ENCODE results near the gene RPL26.

RPL26 gene

GRCh38 chr17:8341456-8341855 lies 41.5 kb downstream of the RPL26 start:
- no peak overlapping the region for H3K4me3 ChIP-seq (ENCODE audit: low read length)
- H4K8ac ChIP-seq (ENCODE audit: low read depth, low read length) = no peak overlapping the region
- no peak overlapping the region for H4K5ac ChIP-seq (ENCODE audit: low read length)
- peak overlapping the region; percentile 51 for H3K18ac ChIP-seq (ENCODE audit: low read length)
- no peak overlapping the region for H3K4ac ChIP-seq (ENCODE audit: low read depth, low read length)
- H3K56ac ChIP-seq (ENCODE audit: low read length) = peak overlapping the region; percentile 72
- H2BK120ac ChIP-seq (ENCODE audit: low read depth, low read length) = no peak overlapping the region
- no peak overlapping the region for H2BK15ac ChIP-seq (replicated peaks; ENCODE audit: low read depth)
- H3K9ac ChIP-seq (ENCODE audit: low read length) = no peak overlapping the region
- no peak overlapping the region for H3K23ac ChIP-seq (ENCODE audit: low read length)
- H3K27me3 ChIP-seq (ENCODE audit: insufficient read depth, low read length, poor library complexity) = no peaks in the 10 kb centered on the region
- no peaks in the 10 kb centered on the region for H3K79me2 ChIP-seq (ENCODE audit: control insufficient read depth, insufficient read depth, low read length)
- no peak overlapping the region for H3K27ac ChIP-seq (ENCODE audit: low read depth, low read length)
- H3K4me2 ChIP-seq (ENCODE audit: low read length) = no peak overlapping the region
- H3K36me3 ChIP-seq (ENCODE audit: control insufficient read depth, insufficient read depth, low read length) = no peaks in the 10 kb centered on the region
- WGBS (ENCODE audit: extremely low coverage, insufficient coverage, low lambda C conversion rate) = no CpG with 5 or more reads among the region's 4 CpGs
- H3K4me1 ChIP-seq (ENCODE audit: control insufficient read depth, low read depth, low read length) = peaks cover 8% of the 10 kb centered on the region
- no peak overlapping the region for H2AK5ac ChIP-seq (ENCODE audit: low read length)
- DNase-seq = peak; percentile 80
- no peaks in the 10 kb centered on the region for H3K79me1 ChIP-seq (ENCODE audit: low read length)
- H2BK5ac ChIP-seq (ENCODE audit: low read length) = no peak overlapping the region

- Histone ChIP-seq H3K4me1 (ENCODE audit: control insufficient read depth, low read depth, low read length) (peaks cover 8% of the 10 kb centered on the region), H3K79me2 (ENCODE audit: control insufficient read depth, insufficient read depth, low read length) (no peaks in the 10 kb centered on the region), H3K56ac (ENCODE audit: low read length) (no peak within 1 kb of the TSS), H2BK5ac (ENCODE audit: low read length) (no peak within 1 kb of the TSS), H3K4me3 (ENCODE audit: low read length) (no peak within 1 kb of the TSS), H3K18ac (ENCODE audit: low read length) (no peak within 1 kb of the TSS), H3K36me3 (ENCODE audit: control insufficient read depth, insufficient read depth, low read length) (no peaks in the 10 kb centered on the region), H4K8ac (ENCODE audit: low read depth, low read length) (no peak within 1 kb of the TSS), H2AK5ac (ENCODE audit: low read length) (no peak within 1 kb of the TSS), H3K23ac (ENCODE audit: low read length) (no peak within 1 kb of the TSS), H2BK15ac (replicated peaks; ENCODE audit: low read depth) (no peak within 1 kb of the TSS), H3K27ac (ENCODE audit: low read depth, low read length) (no peak within 1 kb of the TSS), H4K5ac (ENCODE audit: low read length) (no peak within 1 kb of the TSS), H3K4me2 (ENCODE audit: low read length) (no peak within 1 kb of the TSS), H3K27me3 (ENCODE audit: insufficient read depth, low read length, poor library complexity) (no peaks in the 10 kb centered on the region), H3K79me1 (ENCODE audit: low read length) (no peaks in the 10 kb centered on the region), H2BK120ac (ENCODE audit: low read depth, low read length) (no peak within 1 kb of the TSS), H3K9ac (ENCODE audit: low read length) (no peak within 1 kb of the TSS), H3K4ac (ENCODE audit: low read depth, low read length) (no peak within 1 kb of the TSS)
- DNase-seq = no peak
- WGBS (ENCODE audit: extremely low coverage, insufficient coverage, low lambda C conversion rate) = no CpG with 5 or more reads among the region's 2 CpGs
These were observed 43.5 kb downstream of the RPL26 start, which contains the start of gene ODF4 for GRCh38 chr17:8339540-8339939. Gene ODF4, plus strand, starts transcription at chr17:8339840. Its CDS starts 212 bp downstream, at chr17:8340052.

GRCh38 chr17:8338753-8339140 lies 44.2 kb downstream of the RPL26 start:
- Histone ChIP-seq H3K36me3 (ENCODE audit: control insufficient read depth, insufficient read depth, low read length) (no peaks in the 10 kb centered on the region), H2BK15ac (replicated peaks; ENCODE audit: low read depth) (no peak overlapping the region), H3K4me3 (ENCODE audit: low read length) (no peak overlapping the region), H3K4me2 (ENCODE audit: low read length) (no peak overlapping the region), H3K79me1 (ENCODE audit: low read length) (no peaks in the 10 kb centered on the region), H3K56ac (ENCODE audit: low read length) (no peak overlapping the region), H4K8ac (ENCODE audit: low read depth, low read length) (no peak overlapping the region), H3K9ac (ENCODE audit: low read length) (no peak overlapping the region), H3K27me3 (ENCODE audit: insufficient read depth, low read length, poor library complexity) (no peaks in the 10 kb centered on the region), H3K4me1 (ENCODE audit: control insufficient read depth, low read depth, low read length) (peaks cover 8% of the 10 kb centered on the region), H3K79me2 (ENCODE audit: control insufficient read depth, insufficient read depth, low read length) (no peaks in the 10 kb centered on the region), H3K27ac (ENCODE audit: low read depth, low read length) (no peak overlapping the region), H3K4ac (ENCODE audit: low read depth, low read length) (no peak overlapping the region), H3K18ac (ENCODE audit: low read length) (no peak overlapping the region), H2BK5ac (ENCODE audit: low read length) (no peak overlapping the region), H2AK5ac (ENCODE audit: low read length) (no peak overlapping the region), H2BK120ac (ENCODE audit: low read depth, low read length) (no peak overlapping the region), H4K5ac (ENCODE audit: low read length) (no peak overlapping the region), H3K23ac (ENCODE audit: low read length) (no peak overlapping the region)
- peak; percentile 87 for DNase-seq
- WGBS (ENCODE audit: extremely low coverage, insufficient coverage, low lambda C conversion rate) = no CpG with 5 or more reads among the region's 5 CpGs

- peak; percentile 54 for DNase-seq
- no CpG with 5 or more reads among the region's 11 CpGs for WGBS (ENCODE audit: extremely low coverage, insufficient coverage, low lambda C conversion rate)
- H4K8ac ChIP-seq (ENCODE audit: low read depth, low read length) = no peak overlapping the region
- H2BK5ac ChIP-seq (ENCODE audit: low read length) = no peak overlapping the region
- no peaks in the 10 kb centered on the region for H3K79me2 ChIP-seq (ENCODE audit: control insufficient read depth, insufficient read depth, low read length)
- no peaks in the 10 kb centered on the region for H3K79me1 ChIP-seq (ENCODE audit: low read length)
- H3K4me1 ChIP-seq (ENCODE audit: control insufficient read depth, low read depth, low read length) = peaks cover 8% of the 10 kb centered on the region
- peak overlapping the region; percentile 4 for H3K9ac ChIP-seq (ENCODE audit: low read length)
- H3K27me3 ChIP-seq (ENCODE audit: insufficient read depth, low read length, poor library complexity) = no peaks in the 10 kb centered on the region
- H2AK5ac ChIP-seq (ENCODE audit: low read length) = no peak overlapping the region
- H2BK120ac ChIP-seq (ENCODE audit: low read depth, low read length) = no peak overlapping the region
- H3K56ac ChIP-seq (ENCODE audit: low read length) = no peak overlapping the region
- no peak overlapping the region for H3K4me3 ChIP-seq (ENCODE audit: low read length)
- no peak overlapping the region for H3K27ac ChIP-seq (ENCODE audit: low read depth, low read length)
- H4K5ac ChIP-seq (ENCODE audit: low read length) = no peak overlapping the region
- H3K23ac ChIP-seq (ENCODE audit: low read length) = no peak overlapping the region
- H2BK15ac ChIP-seq (replicated peaks; ENCODE audit: low read depth) = no peak overlapping the region
- H3K4ac ChIP-seq (ENCODE audit: low read depth, low read length) = no peak overlapping the region
- H3K18ac ChIP-seq (ENCODE audit: low read length) = no peak overlapping the region
- no peaks in the 10 kb centered on the region for H3K36me3 ChIP-seq (ENCODE audit: control insufficient read depth, insufficient read depth, low read length)
- H3K4me2 ChIP-seq (ENCODE audit: low read length) = no peak overlapping the region
These were observed 44.9 kb downstream of the RPL26 start for GRCh38 chr17:8337802-8338752.

- H3K79me1 ChIP-seq (ENCODE audit: low read length) = no peaks in the 10 kb centered on the region
- H3K4me1 ChIP-seq (ENCODE audit: control insufficient read depth, low read depth, low read length) = peaks cover 6% of the 10 kb centered on the region
- H2BK15ac ChIP-seq (replicated peaks; ENCODE audit: low read depth) = no peak overlapping the region
- H2AK5ac ChIP-seq (ENCODE audit: low read length) = no peak overlapping the region
- no peaks in the 10 kb centered on the region for H3K36me3 ChIP-seq (ENCODE audit: control insufficient read depth, insufficient read depth, low read length)
- H3K27ac ChIP-seq (ENCODE audit: low read depth, low read length) = no peak overlapping the region
- H4K8ac ChIP-seq (ENCODE audit: low read depth, low read length) = no peak overlapping the region
- H3K9ac ChIP-seq (ENCODE audit: low read length) = no peak overlapping the region
- H2BK5ac ChIP-seq (ENCODE audit: low read length) = no peak overlapping the region
- H2BK120ac ChIP-seq (ENCODE audit: low read depth, low read length) = no peak overlapping the region
- no CpG with 5 or more reads among the region's 4 CpGs for WGBS (ENCODE audit: extremely low coverage, insufficient coverage, low lambda C conversion rate)
- no peak overlapping the region for H3K4me2 ChIP-seq (ENCODE audit: low read length)
- H3K23ac ChIP-seq (ENCODE audit: low read length) = no peak overlapping the region
- no peak overlapping the region for H3K4me3 ChIP-seq (ENCODE audit: low read length)
- no peak overlapping the region for H3K4ac ChIP-seq (ENCODE audit: low read depth, low read length)
- H3K27me3 ChIP-seq (ENCODE audit: insufficient read depth, low read length, poor library complexity) = no peaks in the 10 kb centered on the region
- no peak overlapping the region for H3K56ac ChIP-seq (ENCODE audit: low read length)
- H4K5ac ChIP-seq (ENCODE audit: low read length) = no peak overlapping the region
- H3K79me2 ChIP-seq (ENCODE audit: control insufficient read depth, insufficient read depth, low read length) = no peaks in the 10 kb centered on the region
- H3K18ac ChIP-seq (ENCODE audit: low read length) = no peak overlapping the region
- no peak for DNase-seq
These were observed 49.7 kb downstream of the RPL26 start for GRCh38 chr17:8333281-8333680.

All from mesendoderm (in vitro differentiated cells).